OCI-LY3 (cell line): ENCODE data around the gene LGALS3BP.

ENCODE experiments used
- CTCF ChIP-seq: fragments of 200-600, 300-600 bp; sonication (generic); IDR thresholded peaks from 2 replicates; pipeline ENCODE4 v1.5.1; 2014; ENCODE audit warnings: antibody characterized with exemption, low read length, low read depth
- EZH2phosphoT487 ChIP-seq: fragments of 200-600 bp; shearing (Covaris generic); IDR thresholded peaks from 2 replicates; pipeline ENCODE4 v1.6.1; 2018; ENCODE audit warnings: antibody characterized with exemption, mixed run types, low read depth

- TF ChIP-seq CTCF, result no peak
- TF ChIP-seq EZH2phosphoT487, result no peak
These were observed 27.7 kb downstream of the LGALS3BP start for GRCh38 chr17:78951967-78952551.
